Activated T-helper 1 cell treated with Interleukin-2 at 50 U/mL for 16 hours (primary cell): ENCODE measurements around the gene FRK.
"Not testable (repeated sequence)": the region's sequence is repeated elsewhere in the genome, so short reads cannot be mapped to it uniquely, and the experiment has no call there.

Experiments used
- DNase-seq: peaks from one replicate; pipeline ENCODE4 v3.0.0-alpha.2; 2020; ENCODE audit warnings: low read depth

The FRK gene, protein sequence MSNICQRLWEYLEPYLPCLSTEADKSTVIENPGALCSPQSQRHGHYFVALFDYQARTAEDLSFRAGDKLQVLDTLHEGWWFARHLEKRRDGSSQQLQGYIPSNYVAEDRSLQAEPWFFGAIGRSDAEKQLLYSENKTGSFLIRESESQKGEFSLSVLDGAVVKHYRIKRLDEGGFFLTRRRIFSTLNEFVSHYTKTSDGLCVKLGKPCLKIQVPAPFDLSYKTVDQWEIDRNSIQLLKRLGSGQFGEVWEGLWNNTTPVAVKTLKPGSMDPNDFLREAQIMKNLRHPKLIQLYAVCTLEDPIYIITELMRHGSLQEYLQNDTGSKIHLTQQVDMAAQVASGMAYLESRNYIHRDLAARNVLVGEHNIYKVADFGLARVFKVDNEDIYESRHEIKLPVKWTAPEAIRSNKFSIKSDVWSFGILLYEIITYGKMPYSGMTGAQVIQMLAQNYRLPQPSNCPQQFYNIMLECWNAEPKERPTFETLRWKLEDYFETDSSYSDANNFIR

GRCh38 chr6:116060572-116061283 lies at the start of gene FRK:
TSS of gene FRK (minus strand) at chr6:116060891. CDS start at chr6:116060311, 580 bp downstream.
- DNase-seq: no peak

GRCh38 chr6:116108836-116109235 lies 48.1 kb upstream of the FRK start:
- no peak for DNase-seq

- no peak for DNase-seq
These were observed 45.5 kb upstream of the FRK start for GRCh38 chr6:116106146-116106545.

GRCh38 chr6:116105247-116105646 lies 44.6 kb upstream of the FRK start:
- no peak for DNase-seq

DNA sequence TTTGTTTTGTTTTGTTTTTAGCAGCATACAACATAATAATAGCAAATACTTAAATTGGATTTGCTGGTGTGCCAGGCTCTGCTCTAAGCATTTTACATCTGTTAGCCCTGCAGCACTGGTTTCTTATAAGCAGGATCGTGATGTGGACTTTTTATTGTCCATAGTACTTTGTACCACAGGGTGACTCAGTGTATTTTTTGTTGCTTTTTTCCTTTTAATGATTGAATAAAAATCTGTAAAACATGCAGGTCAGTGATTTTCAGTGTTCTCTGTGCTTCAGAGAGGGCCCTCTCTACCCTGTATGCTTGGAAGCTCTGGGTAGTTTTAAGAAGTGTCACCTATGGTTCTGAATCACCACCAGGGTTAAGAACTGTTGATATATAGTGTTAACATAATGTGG lies 43.9 kb upstream of the FRK start:
- no peak for DNase-seq

GRCh38 chr6:116102873-116103272 lies 42.2 kb upstream of the FRK start:
- no peak for DNase-seq

DNA sequence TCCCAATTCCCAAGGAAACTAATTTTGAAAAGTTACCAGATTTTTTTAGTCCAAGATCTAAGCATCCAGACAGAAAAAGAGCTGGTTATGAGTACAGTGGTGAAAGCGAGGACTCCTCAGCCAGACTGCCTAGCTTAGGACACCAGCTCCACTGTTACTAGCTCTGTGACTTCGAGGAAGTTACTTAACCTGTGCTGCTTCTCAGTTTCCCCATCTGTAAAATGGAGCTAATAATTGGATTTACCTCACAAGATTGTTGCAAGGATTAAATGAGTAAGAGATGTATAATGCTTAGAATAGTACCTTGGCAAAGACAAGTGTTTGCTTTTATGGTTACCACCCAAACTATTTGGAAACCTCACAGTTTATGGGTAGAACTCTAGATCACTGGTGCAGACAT lies 41.1 kb upstream of the FRK start:
- no peak for DNase-seq

DNA sequence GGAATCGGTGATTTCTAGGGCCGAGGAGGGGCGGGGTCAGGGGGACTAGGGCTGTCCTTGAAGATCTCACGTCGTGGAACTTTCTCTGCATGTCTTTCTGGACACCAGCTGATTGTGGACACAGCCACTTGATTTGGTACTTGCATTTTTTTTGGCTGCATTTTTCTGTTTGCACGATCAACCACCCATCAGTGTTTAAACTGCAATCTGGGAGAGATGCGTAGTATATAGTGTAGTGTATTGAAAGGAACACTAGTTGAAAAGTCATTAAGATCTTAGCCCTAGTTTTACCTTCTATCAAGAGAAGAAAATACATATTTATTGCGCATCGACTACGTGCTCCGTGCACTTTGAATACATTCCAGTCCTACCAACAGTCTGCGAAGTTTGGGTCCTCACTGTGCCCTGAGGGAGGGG lies 40.6 kb upstream of the FRK start:
- DNase-seq: no peak

DNA sequence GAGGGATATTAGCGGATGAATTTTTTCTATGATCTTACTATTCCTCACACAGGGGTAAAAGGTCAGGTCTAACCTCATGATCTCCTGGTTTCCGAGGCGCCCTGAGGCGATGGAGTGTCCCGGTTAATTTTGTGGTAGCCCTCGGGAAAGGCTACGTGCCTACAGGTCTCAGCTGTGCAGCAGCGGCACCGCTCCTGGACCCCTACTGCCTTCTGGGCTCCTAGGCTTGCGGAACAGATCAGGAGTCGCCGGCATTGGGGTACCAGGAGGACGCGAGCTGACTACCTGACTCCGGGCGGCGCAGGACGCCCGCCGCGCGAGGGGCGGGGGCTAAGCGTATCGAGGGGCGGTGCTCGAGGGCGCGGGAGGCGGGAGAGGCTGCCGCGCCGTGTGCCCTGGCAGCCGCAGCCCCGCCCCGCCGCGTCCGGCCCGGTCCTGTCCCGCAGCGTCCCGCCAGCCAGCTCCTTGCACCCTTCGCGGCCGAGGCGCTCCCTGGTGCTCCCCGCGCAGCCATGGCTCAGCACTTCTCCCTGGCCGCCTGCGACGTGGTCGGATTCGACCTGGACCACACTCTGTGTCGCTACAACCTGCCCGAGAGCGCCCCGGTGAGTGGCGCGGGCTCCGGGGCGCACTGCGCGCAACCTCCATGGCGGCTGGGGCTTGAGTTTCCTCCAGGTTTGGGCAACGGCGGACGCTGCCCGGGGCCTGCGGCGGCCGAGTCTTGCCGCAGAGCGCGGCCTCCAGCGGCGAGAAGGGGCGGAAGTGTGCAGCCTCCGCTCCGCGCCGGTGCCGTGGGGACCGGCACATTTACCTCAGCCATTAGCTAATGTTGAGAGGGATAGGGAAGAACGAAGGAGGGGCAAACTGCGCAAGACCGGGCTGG lies 40.0 kb upstream of the FRK start, which contains the start of gene NT5DC1:
Gene NT5DC1 (plus strand): TSS at position 435 of the 883 bp plus-strand sequence. CDS start 78 bp downstream, at position 513.
- peak; percentile 79 for DNase-seq

- no peak for DNase-seq
These were observed 38.3 kb upstream of the FRK start for GRCh38 chr6:116099036-116099435.

- DNase-seq: no peak
These were observed 36.5 kb upstream of the FRK start for GRCh38 chr6:116096979-116097816.

GRCh38 chr6:116096048-116096759 lies 35.5 kb upstream of the FRK start:
- not testable (repeated sequence) for DNase-seq

GRCh38 chr6:116094041-116094440 lies 33.4 kb upstream of the FRK start:
- no peak for DNase-seq

GRCh38 chr6:116090251-116090650 lies 29.6 kb upstream of the FRK start:
- no peak for DNase-seq

DNA sequence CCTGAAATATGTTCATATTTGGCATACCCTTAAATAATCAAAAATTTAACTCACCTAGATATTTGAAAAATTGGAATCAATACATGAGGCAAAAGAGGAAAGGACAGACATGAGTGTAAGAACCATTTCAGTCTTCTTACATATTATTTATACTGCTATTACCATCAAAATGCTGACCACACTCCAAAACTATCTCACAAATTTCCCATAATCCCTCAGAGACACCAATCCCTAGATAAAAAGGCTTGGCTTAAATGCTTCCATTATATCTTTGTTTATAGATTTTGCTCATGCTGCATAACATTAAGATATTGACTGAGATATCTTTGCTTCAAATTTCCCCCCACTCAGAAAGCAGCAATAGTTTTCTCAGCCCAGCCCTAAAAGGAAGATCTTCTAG lies 28.3 kb upstream of the FRK start:
- no peak for DNase-seq

- DNase-seq: no peak
These were observed 26.8 kb upstream of the FRK start for GRCh38 chr6:116087437-116088027.

DNA sequence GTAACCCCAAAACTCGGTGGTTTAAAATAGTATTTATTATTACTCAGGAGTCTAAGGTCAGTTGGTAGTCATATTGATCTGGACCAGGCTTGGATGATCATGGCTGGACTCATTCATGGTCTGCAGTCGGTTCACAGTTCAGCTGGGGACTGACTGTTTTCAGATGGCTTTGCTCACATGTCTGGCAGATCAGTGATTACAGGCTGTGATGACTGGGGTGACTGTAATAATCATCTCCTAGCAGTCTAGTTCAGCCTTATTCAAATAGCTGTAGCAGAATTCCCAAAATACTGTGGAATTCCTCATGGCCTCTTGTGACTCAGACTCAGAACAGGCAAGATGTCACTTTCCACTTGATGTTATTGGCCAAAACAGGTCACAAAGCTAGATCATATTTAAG lies 23.6 kb upstream of the FRK start:
- DNase-seq: no peak

DNA sequence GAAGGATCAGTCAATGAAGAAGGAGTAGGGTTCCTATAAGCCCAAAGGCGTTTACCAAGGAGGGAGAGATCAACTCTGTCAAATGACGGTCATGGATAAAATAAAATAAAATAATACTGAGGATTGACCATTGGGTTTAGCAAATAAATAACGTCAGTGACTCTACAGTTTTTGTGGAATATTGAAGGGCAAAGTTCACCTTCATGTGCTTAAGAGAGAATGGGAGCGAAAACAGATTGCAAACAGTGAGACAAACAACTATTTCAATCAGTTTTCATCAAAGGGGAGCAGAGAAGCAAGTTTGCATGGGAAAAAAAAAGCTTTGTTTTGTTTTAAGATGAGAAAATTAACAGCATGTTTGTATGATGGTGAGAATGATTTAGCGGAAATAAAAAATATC lies 22.4 kb upstream of the FRK start:
- DNase-seq: no peak

GRCh38 chr6:116078945-116079344 lies 18.3 kb upstream of the FRK start:
- DNase-seq: no peak

GRCh38 chr6:116078522-116078921 lies 17.8 kb upstream of the FRK start:
- DNase-seq: no peak
